ENCODE data around the gene SPR.

The SPR gene

GRCh38 chr2:72927619-72928550 is 40.7 kb downstream of the SPR start:
- POLR2A ChIA-PET = no interaction called here
- DNase-seq (ENCODE audit: extremely low spot score) = no peak
- no peak for TF ChIP-seq CTCF (IDR thresholded peaks at IDR 0.05; ENCODE audit: control extremely low read depth, extremely low read depth, low read depth, missing control alignments)
- CTCF ChIA-PET = interaction anchor here (1.2 to 5.9 kb wide), 7 partner anchors 29 to 250 kb away, joined by 3 to 35 read pairs (median 6); partner anchors contain the start of gene SPR

- no peak for DNase-seq (ENCODE audit: extremely low spot score)
- ChIA-PET POLR2A (no interaction called here), CTCF (interaction anchor here (0.7 to 2.3 kb wide), 2 partner anchors 36 to 39 kb away, joined by 3 to 6 read pairs; no protein-coding TSS in a partner anchor)
- TF ChIP-seq CTCF (IDR thresholded peaks at IDR 0.05; ENCODE audit: control extremely low read depth, extremely low read depth, low read depth, missing control alignments) = no peak
Measured at GRCh38 chr2:72929010-72929409, 41.8 kb downstream of the SPR start.

GRCh38 chr2:72931280-72931910 is 44.2 kb downstream of the SPR start:
- TF ChIP-seq CTCF (IDR thresholded peaks at IDR 0.05; ENCODE audit: control extremely low read depth, extremely low read depth, low read depth, missing control alignments) = no peak
- CTCF ChIA-PET = interaction anchor here (7.8 kb wide), 1 partner anchor 38 kb away, joined by 85 read pairs; no protein-coding TSS in a partner anchor
- POLR2A ChIA-PET = no interaction called here
- DNase-seq (ENCODE audit: extremely low spot score) = no peak

GRCh38 chr2:72932045-72932740 is 45.0 kb downstream of the SPR start:
- POLR2A ChIA-PET = no interaction called here
- no peak for DNase-seq (ENCODE audit: extremely low spot score)
- TF ChIP-seq CTCF (IDR thresholded peaks at IDR 0.05; ENCODE audit: control extremely low read depth, extremely low read depth, low read depth, missing control alignments) = no peak
- CTCF ChIA-PET = interaction anchor here (7.8 kb wide), 1 partner anchor 39 kb away, joined by 85 read pairs; no protein-coding TSS in a partner anchor

- ChIA-PET CTCF (interaction anchor here (1.7 to 7.8 kb wide), 2 partner anchors 8 to 40 kb away, joined by 4 to 85 read pairs; no protein-coding TSS in a partner anchor), POLR2A (no interaction called here)
- DNase-seq (ENCODE audit: extremely low spot score) = no peak
- TF ChIP-seq CTCF (IDR thresholded peaks at IDR 0.05; ENCODE audit: control extremely low read depth, extremely low read depth, low read depth, missing control alignments) = no peak
Measured at GRCh38 chr2:72932805-72933204, 45.6 kb downstream of the SPR start.

- TF ChIP-seq CTCF (IDR thresholded peaks at IDR 0.05; ENCODE audit: control extremely low read depth, extremely low read depth, low read depth, missing control alignments) = no peak
- DNase-seq (ENCODE audit: extremely low spot score) = no peak
- POLR2A ChIA-PET = no interaction called here
- CTCF ChIA-PET = interaction anchor here (1.1 to 7.8 kb wide), 3 partner anchors 8 to 70 kb away, joined by 4 to 85 read pairs (median 4); no protein-coding TSS in a partner anchor
Measured at GRCh38 chr2:72933207-72933606, 46.0 kb downstream of the SPR start.

Data from GM10248 (cell line).